ENCODE measurements around the gene RYR1. TPM values are rescaled to one million over a fixed set of nuclear protein-coding genes. Genes with fewer than 3 reads are reported as not detected.

The RYR1 gene
- total and polyA plus RNA-seq, 2 of the 8 experiments (the other 6 are each of a cell fraction or from before 2014, with no cell fraction given): 5.8 to 11.8 TPM

GRCh38 chr19:38500450-38500849, 67.0 kb downstream of the RYR1 start:
- no peak for FAIRE-seq
- WGBS, 2 experiments (ENCODE audit: extremely low coverage in 1 of 2, insufficient coverage in 1 of 2, insufficient read length in 1 of 2, insufficient replicate concordance in 2 of 2, low coverage in 1 of 2, low lambda C conversion rate in 2 of 2, missing lambda C conversion rate in 1 of 2): 100% methylated on average over 3 of the region's 11 CpGs; no CpG with 5 or more reads in 1 of the 2 experiments

More at GRCh38 chr19:38500450-38500849, 67.0 kb downstream of the RYR1 start:
- Histone ChIP-seq H2BK12ac (ENCODE audit: low read depth, low read length) (no peak overlapping the region), H3K23ac (ENCODE audit: insufficient read length) (no peak overlapping the region), H2AK5ac (ENCODE audit: low read depth, low read length) (no peak overlapping the region), H4K8ac (ENCODE audit: extremely low read depth, insufficient read depth, low read length) (peak overlapping the region; percentile 51; the same call in 1 of the 2 replicates), H3K4me2 (ENCODE audit: insufficient read depth in 1 of 2, low read depth in 2 of 2, low read length in 2 of 2) (no peak overlapping the region), H3K79me1 (ENCODE audit: low read depth, low read length) (no peaks in the 10 kb centered on the region), H2AFZ (ENCODE audit: low read length) (no peak overlapping the region), H2BK5ac (ENCODE audit: low read depth, low read length) (no peak overlapping the region), H3K56ac (replicated peaks; ENCODE audit: insufficient read length, low read depth, low read length) (no peak overlapping the region), H3K14ac (ENCODE audit: insufficient read length) (no peak overlapping the region), H3K9ac (replicated peaks in 1 of 4; ENCODE audit: extremely low read depth in 1 of 4, low read depth in 3 of 4, low read length in 3 of 4) (no peak overlapping the region), H3K4ac (replicated peaks; ENCODE audit: insufficient read length, low read depth, low read length) (no peak overlapping the region), H4K91ac (replicated peaks; ENCODE audit: insufficient read length, low read length) (no peak overlapping the region), H2BK20ac (ENCODE audit: low read length) (no peak overlapping the region), H3K27ac (ENCODE audit: low read depth, low read length) (no peak overlapping the region), H3K9me3 (ENCODE audit: insufficient read depth in 2 of 2, low read depth in 1 of 2, low read length in 1 of 2) (no peaks in the 10 kb centered on the region), H3K23me2 (ENCODE audit: low read depth, low read length) (no peaks in the 10 kb centered on the region), H3K4me3 (ENCODE audit: extremely low read depth in 1 of 4, insufficient read depth in 2 of 4, low read depth in 3 of 4, low read length in 4 of 4) (no peak overlapping the region), H3K27me3 (replicated peaks in 1 of 4; ENCODE audit: control insufficient read depth in 3 of 4, extremely low read depth in 1 of 4, insufficient read depth in 3 of 4, low read length in 3 of 4) (no peaks in the 10 kb centered on the region), H2BK120ac (replicated peaks; ENCODE audit: low read depth, low read length) (no peak overlapping the region), H4K20me1 (replicated peaks in 1 of 2; ENCODE audit: control insufficient read depth in 1 of 2, insufficient read depth in 2 of 2, low read length in 2 of 2) (peaks cover 0 to 5% of the 10 kb centered on the region in 2 experiments), H2BK15ac (ENCODE audit: low read length) (no peak overlapping the region), H3K36me3 (ENCODE audit: control insufficient read depth in 2 of 4, insufficient read depth in 4 of 4, low read length in 3 of 4) (peaks cover 7 to 30% (median 23%) of the 10 kb centered on the region in 4 experiments; a peak in 7 of 8 replicates), H3K79me2 (ENCODE audit: control insufficient read depth in 1 of 2, insufficient read depth in 2 of 2, low read length in 2 of 2) (no peaks in the 10 kb centered on the region), H3K4me1 (replicated peaks in 1 of 4; ENCODE audit: control insufficient read depth in 3 of 4, insufficient read depth in 4 of 4, low read length in 3 of 4) (no peaks in the 10 kb centered on the region), H3K18ac (ENCODE audit: extremely low read depth, low read length) (no peak overlapping the region), H4K5ac (ENCODE audit: insufficient read length, low read depth, low read length) (no peak overlapping the region)
- ChIA-PET POLR2A (ENCODE audit: partially characterized antibody) (no interaction called here), CTCF (ENCODE audit: partially characterized antibody) (no interaction called here)
- TF ChIP-seq RFX5 (IDR thresholded peaks at IDR 0.05; ENCODE audit: borderline replicate concordance, low read depth, low read length) (no peak), CHD2 (IDR thresholded peaks at IDR 0.05; ENCODE audit: low read length) (no peak), FOSL1 (IDR thresholded peaks at IDR 0.05; ENCODE audit: insufficient read depth, low read depth, low read length) (no peak), TAF7 (optimal IDR thresholded peaks at IDR 0.05; ENCODE audit: borderline replicate concordance, low read depth, low read length) (no peak), TBP (IDR thresholded peaks at IDR 0.05; ENCODE audit: low read depth, low read length) (no peak)
- TF ChIP-seq, protein P1, sequence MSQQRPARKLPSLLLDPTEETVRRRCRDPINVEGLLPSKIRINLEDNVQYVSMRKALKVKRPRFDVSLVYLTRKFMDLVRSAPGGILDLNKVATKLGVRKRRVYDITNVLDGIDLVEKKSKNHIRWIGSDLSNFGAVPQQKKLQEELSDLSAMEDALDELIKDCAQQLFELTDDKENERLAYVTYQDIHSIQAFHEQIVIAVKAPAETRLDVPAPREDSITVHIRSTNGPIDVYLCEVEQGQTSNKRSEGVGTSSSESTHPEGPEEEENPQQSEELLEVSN (IDR thresholded peaks at IDR 0.05): no peak
- DNase-seq (ENCODE audit: low read depth in 1 of 2, low spot score in 2 of 2): no peak
